Mucosa of descending colon (tissue), 3 donors: ENCODE results near the gene ATP9B. TPM values are rescaled to one million over a fixed set of nuclear protein-coding genes. Genes with fewer than 3 reads are reported as not detected.

Experiments used
- ATAC-seq: fragments of 200-7000 bp; cut with Tn5 transposase; one replicate; pipeline ENCODE4 v1.9.1; 2020; ENCODE audit warnings: mild to moderate bottlenecking, moderate library complexity
- DNase-seq, 3 donors: peaks; one replicate each; pipeline ENCODE4 v3.0.0-alpha.2; 2020
- H3K36me3 ChIP-seq: fragments of 200-600 bp; one replicate; pipeline ENCODE4 v1.8.0; 2021; ENCODE audit warnings: low read depth, mild to moderate bottlenecking
- H3K4me1 ChIP-seq: fragments of 200-600 bp; one replicate; pipeline ENCODE4 v1.8.0; 2021; ENCODE audit warnings: low read depth, mild to moderate bottlenecking
- H3K4me3 ChIP-seq: fragments of 200-600 bp; one replicate; pipeline ENCODE4 v1.8.0; 2021; ENCODE audit warnings: mild to moderate bottlenecking
- H3K9me3 ChIP-seq: fragments of 200-600 bp; one replicate; pipeline ENCODE4 v1.8.0; 2021; ENCODE audit warnings: mild to moderate bottlenecking
- CTCF ChIP-seq: fragments of 200-600 bp; IDR thresholded peaks from one replicate; pipeline ENCODE4 v1.8.0; 2022; ENCODE audit warnings: antibody characterized with exemption, mild to moderate bottlenecking
- intact Hi-C, 2 donors: fragments of 100-400 bp; cut with DNase I in 1 of 2; cut with micrococcal nuclease in 1 of 2; formaldehyde crosslinking; loops; one replicate each; pipeline versions ENCODE4 v1.11.0 to v1.11.1; 2022; cut with DNase I, micrococcal nuclease
- total RNA-seq, 3 donors: library from RNA; stranded (reverse); fragmentation: NEBNext Ultra II Directional in 2 of 3; extraction: Animal tissue kit (Norgen Biotek cat#: 25700) in 2 of 3; gene quantifications; one replicate each; pipeline versions ENCODE4 v1.2.1 to v1.2.4, GENCODE V29; 2021 to 2023
- donor health status: DM: no; HTN: no; CAD: no; lungs with moderate emphysema.
- donor health status: DM: no; HTN: no; CAD: no.
- donor health status: DM: no; HTN: yes; CAD: no.

ATP9B gene
- total RNA-seq, 3 donors from 2014 or later: 25.8 to 37.1 (median 34.1) TPM

DNA sequence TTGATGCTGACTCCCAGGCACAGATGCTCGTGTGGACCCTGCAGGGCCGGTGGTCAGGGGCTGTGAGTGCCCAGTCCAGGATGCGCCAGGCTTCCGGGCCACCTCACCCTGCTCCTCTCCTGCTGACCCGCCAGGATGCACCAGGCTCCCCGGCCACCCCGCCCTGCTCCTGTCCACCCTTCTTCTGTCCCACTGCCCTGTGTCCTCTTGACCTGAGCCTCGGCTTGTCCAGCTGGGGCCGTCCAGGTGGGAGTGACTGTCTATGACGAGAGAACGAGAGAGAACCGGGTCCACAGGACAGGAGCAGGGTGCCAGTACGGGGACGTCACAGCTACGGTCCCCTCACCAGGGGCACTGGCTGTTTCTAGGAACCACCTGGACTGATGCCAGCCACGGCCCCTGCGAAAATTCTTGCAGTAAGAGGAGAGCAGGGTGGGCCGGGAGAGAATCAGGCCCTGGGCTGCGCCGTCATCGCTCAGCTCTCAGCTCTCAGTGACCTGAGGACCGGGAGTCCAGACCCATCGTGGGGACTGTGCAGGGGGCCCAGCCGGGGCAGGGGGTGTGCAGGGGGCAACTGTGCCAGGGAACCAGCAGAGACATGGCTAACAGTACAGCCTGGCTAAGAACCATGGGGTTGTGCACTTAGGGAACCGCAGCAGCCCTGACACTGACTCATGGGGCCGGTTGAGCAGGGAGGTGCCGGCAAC is 313.6 kb downstream of the ATP9B start:
- no peak for DNase-seq
- intact Hi-C loops: loop anchor here (5.0 kb wide), 2 partner anchors 144 to 259 kb away; no protein-coding TSS in a partner anchor

DNA sequence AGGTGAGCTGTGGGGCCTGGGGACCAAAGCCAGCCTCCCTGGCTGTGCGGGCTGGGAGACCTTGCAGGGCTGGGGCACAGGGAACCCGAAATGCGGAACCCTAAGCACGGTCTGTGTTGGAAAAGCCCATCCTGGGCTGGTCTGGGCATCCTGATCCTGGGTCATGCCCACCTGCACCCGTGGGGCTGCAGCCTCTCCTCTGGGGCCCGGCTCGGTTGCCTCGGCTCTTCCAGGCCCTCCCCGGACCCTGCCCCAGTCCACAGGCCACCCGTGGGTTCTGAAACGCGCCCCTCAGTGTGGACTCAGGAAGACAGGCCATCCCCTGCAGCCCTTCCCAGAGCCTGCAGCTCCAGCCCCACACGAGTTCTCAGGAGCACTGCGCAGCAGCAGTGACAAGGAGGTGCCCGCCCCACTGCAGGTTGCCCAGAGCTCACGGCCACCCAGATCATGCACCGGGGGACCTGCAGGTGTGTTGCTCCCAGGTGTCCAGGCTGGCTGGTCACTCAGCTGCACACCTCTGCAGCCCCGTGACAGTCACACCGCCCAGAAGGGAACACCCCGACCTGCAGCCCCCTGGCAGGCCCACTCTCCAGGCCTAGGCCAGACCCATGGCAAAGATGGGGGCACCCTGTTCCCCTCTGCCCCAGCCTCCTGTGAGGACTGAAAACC is 314.3 kb downstream of the ATP9B start:
- no peak for ATAC-seq

More for the DNA sequence above, 313.6 kb downstream of the ATP9B start:
- TF ChIP-seq CTCF: no peak
- H3K9me3 ChIP-seq: no peaks in the 10 kb centered on the region
- H3K4me1 ChIP-seq: no peaks in the 10 kb centered on the region
- no peak overlapping the region for H3K4me3 ChIP-seq
- H3K36me3 ChIP-seq: no peaks in the 10 kb centered on the region
- ATAC-seq: no peak

DNA sequence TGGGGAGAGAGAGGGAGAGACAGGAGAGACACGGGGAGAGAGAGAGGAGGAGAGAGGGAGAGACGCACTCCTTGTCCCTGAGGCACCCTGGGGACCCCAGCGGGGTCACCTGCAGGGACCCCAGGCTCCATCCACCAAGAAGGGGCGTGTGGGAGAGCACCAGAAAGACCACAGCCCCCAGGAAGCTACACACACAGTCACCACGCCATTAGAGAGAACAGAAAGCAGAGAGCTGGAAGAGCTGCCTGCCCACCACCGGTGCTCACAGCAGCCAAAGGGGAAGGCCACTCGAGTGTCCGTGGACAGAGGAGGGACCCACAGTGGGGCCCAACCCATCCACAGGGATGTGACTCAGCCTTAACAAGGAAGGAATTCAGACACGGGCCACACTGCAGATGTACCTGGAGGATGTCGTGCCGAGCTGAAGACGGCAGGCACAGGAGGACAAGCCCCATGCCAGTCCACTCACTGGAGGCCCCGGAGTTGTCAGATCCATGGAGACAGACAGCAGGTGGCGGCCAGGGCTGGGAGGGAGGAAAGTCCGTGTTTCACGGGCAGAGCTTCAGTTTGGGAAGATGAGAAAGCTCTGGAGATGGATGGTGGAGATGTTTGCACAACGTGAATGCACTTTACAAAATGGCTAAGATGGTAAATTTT is 315.1 kb downstream of the ATP9B start:
- intact Hi-C loops: loop anchor here (5.0 kb wide), 2 partner anchors 143 to 258 kb away; no protein-coding TSS in a partner anchor
- no peaks in the 10 kb centered on the region for H3K4me1 ChIP-seq
- H3K9me3 ChIP-seq: no peaks in the 10 kb centered on the region
- no peak for ATAC-seq
- H3K4me3 ChIP-seq: no peak overlapping the region
- H3K36me3 ChIP-seq: no peaks in the 10 kb centered on the region
- no peak for DNase-seq
- TF ChIP-seq CTCF: no peak

More for the DNA sequence above, 314.3 kb downstream of the ATP9B start:
- no peak overlapping the region for H3K4me3 ChIP-seq
- H3K36me3 ChIP-seq: no peaks in the 10 kb centered on the region
- DNase-seq: no peak
- H3K4me1 ChIP-seq: no peaks in the 10 kb centered on the region
- H3K9me3 ChIP-seq: no peaks in the 10 kb centered on the region
- TF ChIP-seq CTCF: no peak
- intact Hi-C loops: loop anchor here (5.0 kb wide), 2 partner anchors 144 to 259 kb away; no protein-coding TSS in a partner anchor

DNA sequence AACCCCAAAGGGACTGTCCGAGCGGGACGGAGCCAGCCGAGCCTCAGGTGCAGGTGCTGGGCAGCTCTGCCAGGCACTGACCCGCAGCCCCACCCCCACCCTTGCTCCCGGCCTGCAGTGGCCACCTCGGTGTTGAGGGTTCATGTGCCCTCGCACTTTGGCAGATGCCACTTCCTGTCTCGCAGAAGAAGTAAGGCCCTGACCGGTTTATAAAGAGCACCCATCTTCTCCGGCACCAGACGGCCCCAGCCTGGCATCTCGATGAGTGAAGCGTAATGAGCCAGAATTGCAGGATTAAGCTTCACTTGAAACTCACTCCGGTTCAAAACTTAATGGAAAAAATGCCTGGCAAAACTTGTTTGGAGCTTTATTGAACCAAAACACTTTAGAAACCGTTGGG is 315.6 kb downstream of the ATP9B start:
- no peaks in the 10 kb centered on the region for H3K36me3 ChIP-seq
- no peak for TF ChIP-seq CTCF
- intact Hi-C loops: loop anchor here (5.0 kb wide), 2 partner anchors 142 to 257 kb away; no protein-coding TSS in a partner anchor
- H3K9me3 ChIP-seq: no peaks in the 10 kb centered on the region
- DNase-seq: no peak
- H3K4me1 ChIP-seq: no peaks in the 10 kb centered on the region
- ATAC-seq: no peak
- no peak overlapping the region for H3K4me3 ChIP-seq

GRCh38 chr18:79385326-79385707 is 316.1 kb downstream of the ATP9B start:
- no peak for TF ChIP-seq CTCF
- intact Hi-C loops: no loop called here
- no peak for DNase-seq
- no peak overlapping the region for H3K4me3 ChIP-seq
- no peaks in the 10 kb centered on the region for H3K4me1 ChIP-seq
- ATAC-seq: no peak
- no peaks in the 10 kb centered on the region for H3K36me3 ChIP-seq
- H3K9me3 ChIP-seq: no peaks in the 10 kb centered on the region
